Activated naive CD8-positive, alpha-beta T cell treated with anti-CD3 and anti-CD28 coated beads, Interleukin-2, amount 50 U/mL, for 16 hours (primary cell): Measurements from ENCODE around the gene INPP5A.

Experiments
- DNase-seq: peaks from one replicate; pipeline ENCODE4 v3.0.0-alpha.2; 2020; ENCODE audit warnings: low read depth, low spot score

INPP5A gene

DNA sequence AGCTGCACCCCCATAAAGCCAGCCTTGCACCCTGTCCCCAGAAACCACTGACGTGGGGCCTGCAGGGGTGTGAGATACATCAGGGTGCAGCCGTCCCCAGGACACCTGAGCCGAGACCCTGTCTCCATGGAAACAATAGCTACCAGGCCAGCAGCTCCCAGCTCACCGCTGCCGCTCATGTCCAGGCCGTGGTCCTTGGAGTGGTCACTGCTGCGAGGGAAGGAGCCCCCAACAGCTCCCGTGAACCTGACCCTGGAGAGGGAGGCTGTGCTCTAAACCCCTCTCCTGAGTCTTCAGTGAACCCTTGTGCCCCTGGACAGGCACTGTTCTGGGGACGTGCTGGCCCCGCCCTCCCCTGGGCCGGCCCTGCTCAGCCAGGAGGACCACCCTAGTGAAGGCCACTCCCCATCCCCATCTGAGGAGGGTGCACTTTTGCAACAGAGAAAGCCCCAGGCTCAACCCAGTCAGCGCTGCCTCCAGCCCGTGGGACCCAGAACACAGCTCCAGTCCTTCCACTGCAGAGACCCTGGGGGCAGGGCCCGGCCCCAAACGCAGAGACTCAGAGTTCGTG, 19.6 kb upstream of the INPP5A start:
- DNase-seq: no peak

DNA sequence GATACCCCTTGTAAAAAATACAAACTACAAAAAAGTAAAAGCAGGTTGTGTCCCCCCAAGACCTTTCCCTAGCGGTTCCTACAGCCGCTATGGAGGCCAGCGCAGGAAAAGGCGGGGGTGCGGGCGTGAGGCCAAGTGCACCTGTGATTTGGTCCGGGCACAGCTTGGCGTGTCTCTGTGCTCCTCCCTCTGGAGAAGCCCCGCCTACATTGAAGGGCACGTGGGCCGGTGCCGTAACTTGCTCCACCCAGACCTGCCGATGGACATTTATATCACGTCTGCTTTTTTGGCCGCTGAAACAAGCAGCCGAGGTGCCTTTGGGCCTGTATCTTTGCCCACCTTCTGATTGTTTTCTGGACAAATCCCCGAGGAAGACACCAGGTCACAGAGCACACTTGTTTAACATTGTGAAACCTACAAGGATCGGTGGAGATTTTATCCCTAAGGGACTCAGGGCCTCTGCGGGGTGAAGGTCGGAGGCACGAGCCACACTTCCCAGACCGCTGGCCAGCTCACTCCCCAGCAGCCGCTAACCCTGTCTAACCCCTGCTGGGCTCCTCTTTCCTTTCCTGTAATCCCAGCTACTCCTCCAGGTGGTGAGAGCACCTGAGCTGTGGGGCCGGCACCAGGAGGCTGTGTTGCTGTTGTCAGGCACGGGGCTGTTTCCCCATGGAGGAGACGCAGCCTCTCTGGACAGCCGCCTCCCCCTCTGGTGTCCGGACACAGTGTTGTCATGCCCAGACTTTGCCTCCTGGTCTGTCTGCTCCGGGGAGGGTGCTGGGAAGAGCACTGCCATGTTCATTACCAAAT, 18.8 kb upstream of the INPP5A start:
- DNase-seq: no peak

DNA sequence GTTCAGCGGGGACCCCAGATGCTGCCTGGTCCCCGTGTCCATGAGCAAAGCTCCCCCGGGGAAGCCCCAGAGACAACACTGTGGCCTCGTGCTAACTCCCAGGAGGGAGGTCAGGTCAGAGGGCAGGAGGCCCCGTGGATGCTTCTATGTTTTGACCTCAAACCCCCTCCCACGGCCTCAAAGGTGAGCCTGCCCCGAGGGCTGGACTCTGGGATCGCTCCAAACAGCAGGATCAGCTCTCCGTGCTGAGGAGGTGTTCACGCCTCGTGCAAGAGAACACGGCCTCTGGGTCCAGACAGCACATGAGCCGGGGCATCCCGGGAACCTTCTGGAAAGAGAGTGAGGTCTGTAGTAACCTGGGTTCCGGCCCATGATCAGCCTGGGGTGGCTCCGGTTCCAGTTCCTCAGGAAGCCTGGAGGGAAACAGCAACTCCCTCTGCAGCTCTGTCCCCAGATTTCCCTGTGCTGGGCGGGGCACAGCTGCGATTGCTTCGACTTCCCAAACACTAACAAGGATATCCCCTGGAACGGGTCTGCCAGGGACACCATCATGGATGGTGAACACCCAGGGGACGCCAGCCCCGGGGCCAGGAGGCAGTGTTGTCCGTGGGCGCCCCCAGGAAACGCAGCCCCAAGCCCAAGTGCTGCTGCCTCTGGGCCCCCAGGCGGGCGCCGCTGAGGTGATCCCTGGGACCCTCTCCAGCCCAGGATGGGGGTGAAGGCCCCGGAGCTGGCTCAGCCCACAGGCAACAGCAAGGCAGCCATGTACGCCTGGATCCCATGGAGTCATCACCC, 18.0 kb upstream of the INPP5A start:
- no peak for DNase-seq

DNA sequence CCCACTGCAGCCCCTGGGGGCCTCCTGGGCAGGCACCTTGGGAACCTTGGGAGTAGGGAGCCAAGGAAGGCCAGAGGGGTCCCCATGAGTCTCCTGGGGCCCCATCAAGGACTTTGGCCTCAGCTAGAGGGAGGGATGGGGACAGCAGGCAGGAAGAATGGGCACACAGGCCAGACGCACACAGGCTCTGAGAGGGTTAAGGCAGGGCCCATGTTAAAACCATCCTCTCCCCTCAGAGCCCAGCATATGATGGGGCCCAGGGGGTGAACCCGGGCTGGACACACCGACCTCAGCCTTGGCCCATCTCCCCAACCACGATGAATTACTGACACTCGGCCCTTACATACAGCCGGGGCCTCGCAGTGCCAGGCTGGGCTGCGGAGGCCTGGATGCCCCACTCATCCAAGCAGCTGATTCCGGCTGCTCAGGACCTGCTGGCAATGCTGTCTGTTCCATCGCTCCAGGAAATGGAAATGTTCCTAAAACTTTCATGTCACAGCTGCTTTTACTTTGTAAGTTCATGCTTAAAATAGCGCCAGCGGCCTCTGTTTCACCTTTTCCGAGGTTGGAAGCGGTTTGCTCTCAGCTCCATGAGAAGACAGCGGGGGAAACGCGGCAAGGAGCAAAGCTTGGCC, 17.3 kb upstream of the INPP5A start:
- DNase-seq: no peak

DNA sequence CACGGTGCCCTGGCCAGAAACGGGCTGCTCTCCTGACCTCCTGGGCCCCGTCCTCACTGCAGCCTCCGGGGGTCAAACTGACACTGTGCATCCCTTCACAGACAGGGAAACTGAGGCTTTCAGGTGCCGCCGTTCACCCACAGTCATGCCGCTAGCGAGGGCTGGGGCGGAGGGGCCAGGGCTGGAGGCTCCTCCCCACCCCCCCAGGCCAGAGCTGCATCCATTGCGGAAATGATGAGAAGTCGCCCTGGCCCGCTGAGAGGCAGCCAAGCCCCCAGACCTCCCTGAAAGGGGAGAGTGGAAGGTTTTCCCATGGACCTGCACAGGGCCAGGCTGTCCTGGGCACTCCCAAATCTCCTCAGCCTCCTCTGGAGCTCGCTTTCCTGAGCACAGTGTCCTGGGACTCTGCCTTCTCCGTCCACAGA, 16.5 kb upstream of the INPP5A start:
- no peak for DNase-seq

DNA sequence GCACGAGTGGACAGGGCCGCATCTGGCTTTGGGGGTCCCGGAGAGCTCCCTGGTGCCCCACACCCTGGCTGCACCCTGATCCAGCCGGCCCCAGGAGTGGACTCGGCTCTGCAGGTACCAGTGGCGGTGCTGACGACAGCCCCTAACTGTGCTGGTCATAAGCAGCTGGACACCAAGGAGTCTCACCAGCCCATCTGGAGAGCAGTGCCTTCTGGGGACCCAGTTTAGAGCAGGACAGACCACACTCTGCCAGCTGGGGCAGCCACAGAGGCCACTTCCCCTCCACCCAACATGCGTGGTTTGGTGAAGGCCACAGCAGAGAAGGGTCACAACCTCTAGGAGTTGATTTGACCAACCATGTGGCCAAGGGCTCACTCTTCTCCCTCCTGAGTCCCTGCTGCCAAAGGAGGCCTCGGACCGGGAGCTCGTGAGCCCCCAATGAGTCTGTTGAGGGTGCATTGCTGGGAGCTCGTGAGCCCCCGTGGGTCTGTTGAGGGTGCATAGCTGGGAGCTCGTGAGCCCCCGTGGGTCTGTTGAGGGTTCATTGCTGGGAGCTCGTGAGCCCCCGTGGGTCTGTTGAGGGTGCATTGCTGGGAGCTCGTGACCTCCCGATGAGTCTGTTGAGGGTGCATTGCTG, 16.0 kb upstream of the INPP5A start:
- no peak for DNase-seq

DNA sequence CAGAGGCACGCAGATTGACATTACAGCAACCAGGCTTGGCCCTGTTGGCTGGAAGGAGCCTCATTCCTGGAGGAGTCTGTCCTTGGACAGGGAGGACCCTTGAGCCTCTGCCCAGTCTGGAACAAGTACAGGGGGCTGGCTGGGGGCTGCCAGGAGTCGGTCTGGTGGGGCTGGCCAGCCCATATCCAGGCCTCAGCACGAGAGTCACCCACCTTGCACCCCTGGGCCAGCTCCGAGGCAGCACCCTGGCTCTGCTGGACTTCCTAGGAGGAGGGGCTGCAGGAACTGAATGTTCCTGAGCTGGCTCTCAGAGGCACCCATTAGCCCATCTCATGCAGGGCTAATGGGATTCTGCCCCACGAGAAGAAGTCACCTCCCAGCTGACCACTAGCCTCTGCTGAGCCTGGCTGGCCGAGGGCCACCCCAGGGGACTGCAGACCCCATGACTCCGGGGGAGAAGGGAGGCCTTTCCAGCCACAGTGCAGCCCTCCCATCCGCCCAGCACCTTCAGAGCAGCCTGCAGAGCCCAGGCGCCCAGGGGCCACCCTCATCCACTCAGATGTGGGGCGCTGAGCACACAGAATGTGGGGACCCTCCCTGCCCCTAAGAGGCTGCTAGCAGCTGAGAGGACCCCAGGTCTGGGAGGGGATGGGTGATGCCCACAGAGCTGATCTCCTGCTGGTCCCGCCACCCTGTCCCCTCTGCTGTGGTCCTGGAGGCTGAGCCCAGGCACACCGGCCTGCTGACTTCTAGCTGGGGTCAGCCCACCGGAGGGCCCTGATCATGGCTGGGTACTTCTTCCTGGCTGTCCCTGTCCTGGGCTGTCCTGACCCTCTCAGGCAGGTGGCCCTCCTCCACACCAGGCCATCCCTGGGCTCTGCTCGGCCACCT, 14.8 kb upstream of the INPP5A start:
- DNase-seq: no peak

DNA sequence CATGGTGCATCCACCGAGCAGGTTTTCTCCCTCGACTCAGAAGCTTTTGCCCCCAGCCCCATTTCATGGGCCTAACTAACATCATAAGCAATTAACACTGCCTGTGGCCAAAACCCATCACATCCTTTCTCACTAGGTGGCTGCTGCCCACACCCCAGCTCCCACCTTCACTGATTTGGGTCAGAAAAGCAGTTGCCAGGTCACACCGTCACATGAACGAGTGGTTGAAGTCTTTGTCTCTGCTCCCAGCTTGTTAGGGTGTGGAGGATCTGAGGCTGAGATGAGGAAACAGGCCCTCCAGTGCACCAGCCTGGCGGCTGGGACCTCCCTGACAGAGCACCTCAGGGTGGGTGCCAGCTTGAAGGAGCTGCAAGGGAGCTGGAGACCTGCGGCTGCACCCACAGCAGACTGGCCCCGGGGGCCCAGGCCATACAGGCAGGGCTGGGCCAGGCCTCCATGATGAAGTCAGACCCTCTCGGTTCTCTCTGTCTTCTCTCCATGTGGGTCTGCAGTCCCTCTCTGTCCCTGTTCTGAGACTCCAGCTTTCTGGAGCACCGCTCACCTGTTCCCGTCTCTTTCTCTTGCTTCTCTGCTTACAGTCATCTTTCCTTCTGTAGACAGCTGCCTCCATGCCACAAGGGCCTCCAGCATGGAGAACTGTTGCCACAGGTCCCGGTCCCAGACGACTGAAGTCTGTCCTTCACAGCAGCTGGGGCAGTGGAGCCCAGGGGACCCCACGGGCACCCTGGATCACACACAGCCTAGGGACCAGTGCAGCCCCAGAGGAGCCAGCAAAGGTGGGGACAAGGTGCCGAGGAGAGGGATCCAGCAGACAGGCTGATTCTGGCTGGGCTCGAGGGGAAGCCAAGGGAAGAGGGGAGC, 13.8 kb upstream of the INPP5A start:
- no peak for DNase-seq

DNA sequence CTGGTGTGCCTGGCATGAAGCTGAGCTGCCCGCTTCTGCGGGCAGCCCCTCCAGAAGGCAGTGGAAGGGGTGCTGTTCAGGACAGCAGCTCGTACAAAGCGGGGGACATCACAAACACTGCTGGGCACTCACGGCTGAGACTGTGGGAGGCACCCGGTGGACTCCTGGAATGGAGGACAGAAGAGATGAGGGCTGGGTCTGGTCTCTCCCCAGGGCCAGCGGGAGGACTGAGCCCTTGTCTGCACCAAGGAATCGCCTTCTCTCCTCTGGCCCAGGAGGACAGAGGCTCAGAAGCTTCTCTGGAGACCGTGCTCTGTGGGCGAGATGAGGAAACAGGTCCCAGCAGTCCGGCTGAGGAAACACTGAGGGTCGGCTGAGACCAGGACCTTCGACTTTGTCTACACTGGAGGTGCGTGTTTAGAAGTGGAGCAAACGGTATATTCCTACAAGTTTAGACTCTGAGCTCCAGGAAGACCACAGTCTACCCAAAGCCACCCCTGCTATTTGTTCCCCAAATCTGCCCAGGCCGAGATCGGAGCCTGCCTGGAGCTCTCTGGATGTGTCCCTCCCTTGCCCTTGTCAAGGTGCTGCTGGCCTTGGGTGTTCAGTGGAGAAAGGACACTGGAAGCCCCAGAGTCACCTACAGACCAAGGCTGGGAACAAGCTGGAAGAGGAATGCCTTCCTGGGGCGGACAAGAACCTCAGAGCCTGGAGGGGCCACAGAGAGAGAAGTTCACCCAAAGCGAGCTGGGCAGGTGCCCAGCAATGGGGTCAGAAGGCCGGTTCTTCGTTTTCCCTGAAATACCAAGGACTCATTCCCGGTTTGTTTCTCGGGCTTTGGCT, 12.9 kb upstream of the INPP5A start:
- DNase-seq: no peak

DNA sequence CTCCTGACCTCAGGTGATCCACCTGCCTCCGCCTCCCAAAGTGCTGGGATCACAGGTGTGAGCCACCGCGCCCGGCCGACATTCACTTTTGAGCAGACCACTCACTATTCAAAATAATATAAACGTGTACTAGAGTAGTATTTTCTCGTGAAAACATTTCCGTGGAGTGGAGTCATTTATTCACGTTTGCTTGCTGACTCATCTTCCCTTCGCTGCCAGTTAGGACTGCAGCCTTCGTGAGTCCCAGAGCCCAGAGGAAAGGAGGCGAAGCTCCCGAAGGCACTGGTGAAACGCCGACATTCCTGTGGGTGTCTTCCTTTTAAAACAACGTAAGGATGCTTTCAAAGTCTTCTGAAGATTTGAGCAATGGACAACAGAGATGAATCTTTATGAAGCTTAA, 10.9 kb upstream of the INPP5A start:
- DNase-seq: no peak

DNA sequence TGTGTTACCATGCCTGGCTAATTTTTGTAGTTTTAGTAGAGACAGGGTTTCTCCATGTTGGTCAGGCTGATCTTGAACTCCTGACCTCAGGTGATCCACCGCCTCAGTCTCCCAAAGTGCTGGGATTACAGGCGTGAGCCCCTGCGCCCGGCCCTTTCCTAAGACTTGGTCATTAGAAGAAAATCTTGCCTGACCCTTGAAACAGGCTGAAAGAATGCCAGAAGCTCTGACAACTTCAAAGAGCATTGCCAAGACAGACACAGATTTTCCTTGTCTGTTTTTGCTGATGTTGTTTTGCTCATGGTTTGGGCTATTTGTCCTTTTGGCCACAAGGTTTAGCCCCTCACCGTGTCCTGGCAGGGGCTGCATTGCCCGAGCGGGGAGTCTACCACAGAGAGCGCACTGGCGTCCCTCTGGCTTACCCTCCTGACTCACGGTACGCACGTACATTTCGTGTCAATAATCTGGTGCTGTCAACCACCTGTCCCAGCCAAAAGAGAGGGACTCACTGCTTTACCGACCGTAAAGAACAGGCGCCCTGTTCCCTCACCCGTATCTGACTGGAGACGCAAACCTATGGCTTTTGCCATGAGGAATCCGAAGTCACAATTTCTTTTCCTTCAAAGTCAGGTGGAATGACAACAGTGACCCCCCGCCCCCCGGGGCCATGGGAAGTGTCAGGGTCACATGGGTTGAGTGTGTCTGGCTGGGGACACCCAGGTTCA, 10.1 kb upstream of the INPP5A start:
- DNase-seq: no peak

DNA sequence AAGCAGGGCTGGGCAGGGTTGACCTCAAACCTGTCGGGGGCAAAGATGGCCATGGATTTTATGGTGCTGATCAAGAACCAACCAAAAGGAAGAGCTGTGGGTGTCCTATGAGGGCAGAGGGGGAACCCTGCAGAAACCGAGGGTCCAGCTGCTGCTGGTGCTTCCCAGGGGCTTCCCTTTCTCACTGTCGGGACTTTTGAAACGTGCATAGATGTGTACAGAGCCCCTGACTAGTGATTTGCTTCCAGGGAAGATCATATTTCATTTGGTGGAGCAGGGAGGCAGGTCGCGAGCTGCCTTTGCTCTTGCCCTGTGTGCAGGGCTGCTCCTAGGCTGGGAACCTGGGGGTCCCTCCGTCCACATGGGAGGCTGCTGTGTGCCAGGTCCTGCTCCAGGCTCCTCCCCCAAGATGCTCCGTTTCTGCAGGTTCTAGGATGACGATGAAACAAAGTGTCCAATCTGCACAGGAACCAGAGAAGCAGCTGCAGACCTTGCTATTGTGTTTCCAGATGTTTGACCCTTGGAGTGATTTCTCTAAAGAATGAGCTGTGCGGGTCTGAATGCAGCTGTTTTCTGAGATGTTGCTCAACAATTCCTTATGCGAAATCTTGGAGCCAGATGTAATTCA, 9.4 kb upstream of the INPP5A start:
- no peak for DNase-seq

DNA sequence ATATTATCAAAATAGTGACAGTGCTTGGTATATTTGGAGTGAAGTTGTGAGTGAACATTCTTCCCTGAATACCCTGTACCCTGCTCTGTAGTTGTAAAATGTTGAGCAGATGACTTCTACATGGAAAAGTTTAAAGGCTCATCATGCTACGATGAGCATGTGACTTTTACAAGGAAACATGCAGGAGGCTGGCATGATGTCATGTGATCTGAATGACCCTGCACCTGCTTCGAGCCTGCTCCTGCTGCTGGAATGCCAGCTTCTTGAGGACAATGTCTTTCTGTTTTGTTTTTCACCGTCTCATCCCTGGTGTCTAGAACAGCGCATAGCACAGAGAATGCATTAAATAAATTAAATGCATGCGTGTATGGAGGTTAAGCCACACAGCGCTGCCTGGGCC, 5.4 kb upstream of the INPP5A start:
- no peak for DNase-seq

DNA sequence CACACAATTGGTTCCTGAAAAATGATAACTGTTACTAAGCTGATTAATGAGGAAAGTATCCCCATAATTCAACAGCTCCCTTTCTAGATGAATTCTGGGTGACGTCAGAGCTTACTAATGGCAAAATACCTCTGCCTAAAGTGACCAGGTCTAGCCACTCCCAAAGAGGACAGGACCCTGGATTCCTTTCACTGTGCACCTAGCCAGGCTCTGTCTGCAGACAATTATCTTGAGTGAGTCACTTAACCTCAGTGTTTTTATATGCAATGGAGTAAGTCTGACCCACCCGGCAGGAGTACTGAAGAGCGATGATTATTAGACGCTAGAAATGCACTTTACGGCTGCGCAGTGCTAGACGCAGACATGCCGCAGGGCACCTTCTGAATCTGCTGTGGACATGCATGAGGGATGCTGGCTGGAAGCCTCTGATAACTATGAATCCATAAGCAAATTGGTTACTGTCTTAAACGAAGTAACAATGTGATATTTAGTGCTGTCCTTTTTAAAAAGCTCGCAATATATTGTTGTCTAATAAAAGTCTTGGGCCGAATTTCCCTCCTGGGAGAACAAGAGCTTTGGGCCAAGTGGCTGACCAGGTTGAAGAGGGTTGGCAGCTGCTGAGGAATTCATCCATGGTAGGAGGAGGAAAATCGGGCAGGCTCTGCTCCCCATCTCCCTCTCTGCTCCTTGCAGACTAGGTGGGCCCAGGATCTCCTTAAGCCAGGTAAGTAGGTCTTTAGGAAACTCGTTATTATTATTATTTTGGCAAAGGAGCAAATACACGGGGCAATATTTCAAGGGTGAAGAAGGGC, 4.6 kb upstream of the INPP5A start:
- no peak for DNase-seq

DNA sequence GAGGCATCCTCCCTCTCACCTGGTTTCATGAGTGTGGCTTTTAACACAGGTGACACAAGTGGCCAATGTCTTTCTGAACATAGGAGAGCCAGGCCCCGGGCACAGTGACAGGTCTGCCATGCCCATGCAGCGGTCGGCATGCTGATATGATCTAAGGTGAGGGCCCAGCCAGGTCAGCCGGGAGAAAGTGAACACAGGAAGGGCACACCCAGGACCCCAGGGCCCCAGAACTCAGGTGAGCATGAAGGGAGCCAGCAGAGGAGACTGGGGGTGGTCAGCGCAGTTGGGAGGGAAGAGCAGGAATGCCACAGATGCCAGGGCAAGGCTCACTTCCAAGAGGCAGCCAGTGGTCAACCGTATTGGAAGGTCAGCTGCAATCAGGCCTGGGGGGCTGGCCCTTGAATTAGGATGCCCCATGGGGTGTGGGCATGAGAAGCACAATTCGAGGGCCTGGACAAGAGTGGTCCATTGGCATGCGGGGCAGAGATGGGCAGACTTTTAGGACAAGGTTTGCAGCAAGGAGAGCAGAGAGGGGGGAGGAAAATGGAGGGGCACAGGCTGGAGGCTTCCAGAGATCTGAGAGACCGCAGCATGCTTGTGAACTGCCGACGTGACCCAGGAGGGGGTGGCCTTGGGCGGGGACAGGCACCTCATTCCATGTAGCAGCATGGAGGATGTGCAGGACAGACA, 3.9 kb upstream of the INPP5A start:
- DNase-seq: no peak

DNA sequence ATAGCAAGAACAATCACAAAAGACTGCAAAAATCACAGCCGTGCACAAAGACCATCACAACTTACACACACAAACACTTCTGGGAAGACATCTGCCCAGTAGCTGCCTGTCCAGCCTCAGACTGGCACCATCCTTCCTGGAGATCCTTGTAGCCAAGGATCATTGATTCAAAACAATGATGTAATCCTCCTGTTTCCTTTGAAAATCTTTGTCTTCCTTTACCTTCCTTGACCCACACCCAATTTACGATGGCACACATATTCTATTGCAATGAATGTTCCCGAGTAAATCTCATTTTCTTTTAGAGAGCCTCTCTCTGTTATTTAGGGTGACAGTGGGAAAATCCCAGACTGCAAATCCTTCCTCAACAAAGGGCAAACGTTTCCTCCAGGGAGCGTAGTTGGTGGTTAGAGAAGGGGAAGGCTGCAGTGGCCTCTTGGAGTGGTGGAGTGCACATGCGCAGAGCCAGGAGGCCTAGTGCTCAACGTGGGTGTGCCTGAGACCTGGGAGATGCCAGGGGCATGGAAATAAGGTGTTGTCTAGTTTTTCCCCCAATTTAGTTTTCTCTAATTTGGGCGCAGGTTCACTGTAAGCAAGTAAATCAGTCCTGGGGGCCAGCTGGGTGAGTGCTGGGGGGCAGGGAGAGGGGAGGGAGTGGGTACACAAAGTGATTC, 3.1 kb upstream of the INPP5A start:
- DNase-seq: no peak
